DMS 273 (cell line): Measurements from ENCODE around the gene NPEPL1.
"Not testable (repeated sequence)": the region's sequence is repeated elsewhere in the genome, so short reads cannot be mapped to it uniquely, and the experiment has no call there.

Experiments
- DNase-seq: peaks from one replicate; lab custom pipeline; 2025; ENCODE audit not compliant: unreplicated experiment; lab: John Stamatoyannopoulos, UW

The NPEPL1 gene

DNA sequence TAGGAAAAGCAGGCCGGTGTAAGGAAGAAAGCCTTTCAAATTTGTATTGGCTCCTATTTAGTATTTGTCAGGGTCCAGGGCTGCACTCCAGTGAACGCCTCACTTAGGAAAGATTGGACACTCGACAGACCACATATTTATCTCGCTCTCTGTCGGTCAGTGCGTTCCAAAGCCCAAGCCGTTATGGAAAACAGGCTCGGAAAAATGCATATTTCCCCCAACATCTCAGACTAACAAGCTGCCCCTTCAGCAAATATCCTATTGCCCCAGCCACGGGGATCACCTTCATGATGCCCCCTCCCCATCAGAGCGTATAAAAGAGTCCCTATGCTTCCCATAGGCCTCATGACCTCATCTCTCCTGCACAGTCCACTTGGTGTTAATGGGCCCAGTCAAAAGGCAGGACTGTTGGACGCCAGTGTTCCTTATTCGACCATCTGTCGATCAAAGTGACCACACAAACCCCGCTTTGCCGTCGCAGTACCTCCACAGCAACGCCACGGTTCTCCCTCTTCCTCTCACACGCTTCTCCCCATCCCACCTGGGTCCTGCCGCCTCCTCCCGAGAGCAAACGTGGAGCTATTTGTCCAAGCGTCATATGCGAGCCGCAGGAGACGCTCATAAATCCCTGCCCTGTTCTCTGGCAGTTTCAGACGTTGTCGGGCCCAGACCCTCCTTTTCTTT, 63.3 kb downstream of the NPEPL1 start:
- DNase-seq: no peak

GRCh38 chr20:58756450-58756775, 63.8 kb downstream of the NPEPL1 start:
- DNase-seq: no peak

DNA sequence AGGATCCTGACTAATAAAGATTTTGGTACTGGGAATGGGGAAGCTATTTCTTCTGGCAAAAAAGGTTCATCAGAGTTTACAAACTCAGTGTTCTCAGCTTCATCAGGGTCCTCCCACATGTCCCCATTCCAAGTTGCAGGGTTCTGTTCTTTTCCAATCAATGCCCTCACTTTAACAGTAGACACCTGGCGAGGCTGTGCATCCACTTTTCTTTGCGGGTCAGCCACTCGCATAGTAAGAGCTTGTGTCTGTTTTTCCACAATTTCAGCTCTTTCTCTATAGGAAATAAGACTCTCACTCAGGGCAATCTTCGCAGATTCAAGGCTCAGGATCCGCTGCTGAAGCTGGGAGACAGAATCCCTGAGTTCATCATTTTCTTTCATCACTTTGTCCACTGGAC, 65.0 kb downstream of the NPEPL1 start:
- DNase-seq: not testable (repeated sequence)

DNA sequence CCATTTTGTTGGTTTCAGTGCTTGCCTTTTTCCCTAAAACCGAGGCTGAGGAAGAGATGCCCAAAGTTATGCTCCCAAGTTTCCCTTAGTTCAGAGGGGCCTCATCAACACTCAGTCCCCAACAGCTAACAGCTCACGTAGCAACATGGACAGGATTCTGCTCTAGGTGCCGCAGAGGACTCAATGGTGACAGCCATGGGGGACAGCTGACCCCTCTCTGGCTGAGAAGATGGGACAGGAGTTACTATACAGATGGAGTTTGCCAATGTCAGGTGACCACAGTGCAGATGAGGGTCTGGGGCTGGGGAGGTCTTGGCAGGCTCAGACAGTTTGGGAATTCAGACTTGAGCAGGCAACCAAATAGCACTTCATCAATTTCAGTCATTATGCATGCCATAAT, 67.3 kb downstream of the NPEPL1 start:
- DNase-seq: no peak

GRCh38 chr20:58760856-58761255, 68.3 kb downstream of the NPEPL1 start:
- no peak for DNase-seq

- no peak for DNase-seq
Measured at GRCh38 chr20:58762120-58762519, 69.5 kb downstream of the NPEPL1 start.

- DNase-seq: no peak
Measured at GRCh38 chr20:58763076-58763475, 70.5 kb downstream of the NPEPL1 start.
